Calu3 (cell line): ENCODE data around the gene CBR3. TPM values are rescaled to one million over a fixed set of nuclear protein-coding genes. Genes with fewer than 3 reads are reported as not detected.

Experiments
- Bru-seq: library from RNA; stranded (reverse); fragments of 400-500 nt; gene quantifications from one replicate; lab custom pipeline; 2021; lab: Mats Ljungman, UMichigan
- BruChase-seq, 2 experiments: library from RNA; stranded (reverse); fragments of 400-500 nt; gene quantifications; one replicate each; lab custom pipeline; 2021; lab: Mats Ljungman, UMichigan
- BruUV-seq: library from RNA; stranded (reverse); fragments of 400-500 nt; replicated peaks from 2 replicates; lab custom pipeline; 2021; lab: Mats Ljungman, UMichigan
- CTCF ChIA-PET: fragments of 300-600 bp; sonication (Branson Sonifier 250); formaldehyde crosslinking; loops from one replicate; lab custom pipeline; 2022; ENCODE audit warnings: antibody characterized with exemption; lab: Charles Lee
- DNase-seq: peaks from one replicate; pipeline ENCODE4 v3.0.0; 2022
- H3K27ac Mint-ChIP-seq: one replicate; pipeline ENCODE4 v1.8.0; 2022; ENCODE audit warnings: mixed read lengths; ENCODE audit not compliant: unreplicated experiment
- H3K27me3 Mint-ChIP-seq: one replicate; pipeline ENCODE4 v1.8.0; 2022; ENCODE audit warnings: mixed read lengths; ENCODE audit not compliant: unreplicated experiment
- H3K36me3 Mint-ChIP-seq: one replicate; pipeline ENCODE4 v1.8.0; 2022; ENCODE audit warnings: mild to moderate bottlenecking, moderate library complexity, mixed read lengths; ENCODE audit not compliant: insufficient read depth, unreplicated experiment
- H3K4me1 Mint-ChIP-seq: one replicate; pipeline ENCODE4 v1.8.0; 2022; ENCODE audit warnings: mild to moderate bottlenecking, low read depth, mixed read lengths; ENCODE audit not compliant: unreplicated experiment
- H3K4me3 Mint-ChIP-seq: one replicate; pipeline ENCODE4 v1.8.0; 2022; ENCODE audit warnings: mild to moderate bottlenecking, low read depth, moderate library complexity, mixed read lengths; ENCODE audit not compliant: unreplicated experiment
- H3K9me3 Mint-ChIP-seq: one replicate; pipeline ENCODE4 v1.8.0; 2022; ENCODE audit warnings: low read depth, mixed read lengths; ENCODE audit not compliant: unreplicated experiment
- intact Hi-C: fragments of 100-400 bp; cut with micrococcal nuclease; formaldehyde crosslinking; loops from one replicate; pipeline ENCODE4 v1.10.0; 2022; ENCODE audit not compliant: unreplicated experiment
- long read RNA-seq: library from polyadenylated mRNA; stranded (forward); transcript quantifications from one replicate; pipeline ENCODE4 v2.0.0, GENCODE V29; 2022
- total RNA-seq: library from RNA; stranded (reverse); gene quantifications from 2 replicates; pipeline ENCODE4 v1.2.3, GENCODE V29; 2022
- TF ChIP-seq, protein P1 (sequence below): fragments of 200-600 bp; IDR thresholded peaks from one replicate; pipeline ENCODE4 v1.8.0; 2022; ENCODE audit warnings: antibody characterized with exemption; ENCODE audit not compliant: unreplicated experiment

CBR3 gene
- total RNA-seq (2.8 and 3.1 TPM in 2 replicates), Bru-seq, nascent RNA (percentile 33 among the genes with signal in this experiment), BruChase-seq, experiment 1, labeled RNA remaining after a 6-hour chase (percentile 31 among the genes with signal in this experiment), BruChase-seq, experiment 2, labeled RNA remaining after a 2-hour chase (percentile 33 among the genes with signal in this experiment)
- long read RNA-seq, transcript CBR3-201 (3 exons, 1,169 nt) = major isoform, 11 of 23 reads
- long read RNA-seq, partial matches to known transcripts = 1 of 23 reads
- long read RNA-seq, other reads (novel, unspliced or antisense) = 11 of 23 reads

DNA sequence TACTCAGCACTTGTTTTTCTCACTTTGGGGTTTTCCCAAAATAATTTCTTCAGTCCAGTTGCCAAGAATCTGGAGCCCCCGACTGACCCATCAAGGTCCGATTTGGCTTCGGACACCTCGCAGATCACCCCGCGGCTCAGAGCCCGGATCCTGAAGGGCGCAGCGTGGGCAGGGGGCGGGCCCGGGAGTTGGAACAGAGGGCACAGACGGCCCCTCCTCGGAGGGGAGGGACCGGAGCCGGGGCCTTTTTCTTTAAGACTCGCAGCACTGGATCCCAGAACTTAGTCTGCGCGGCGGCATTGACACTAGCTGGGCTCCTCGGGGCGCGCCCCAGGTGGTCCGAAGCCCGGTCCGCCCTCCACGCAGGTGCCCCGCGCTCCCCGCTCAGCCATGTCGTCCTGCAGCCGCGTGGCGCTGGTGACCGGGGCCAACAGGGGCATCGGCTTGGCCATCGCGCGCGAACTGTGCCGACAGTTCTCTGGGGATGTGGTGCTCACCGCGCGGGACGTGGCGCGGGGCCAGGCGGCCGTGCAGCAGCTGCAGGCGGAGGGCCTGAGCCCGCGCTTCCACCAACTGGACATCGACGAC lies at the start of gene CBR3:
CBR3 (plus strand) TSS at position 277 of the 588 bp plus-strand sequence; CDS start at position 391, 114 bp downstream.
- TF ChIP-seq, protein P1, sequence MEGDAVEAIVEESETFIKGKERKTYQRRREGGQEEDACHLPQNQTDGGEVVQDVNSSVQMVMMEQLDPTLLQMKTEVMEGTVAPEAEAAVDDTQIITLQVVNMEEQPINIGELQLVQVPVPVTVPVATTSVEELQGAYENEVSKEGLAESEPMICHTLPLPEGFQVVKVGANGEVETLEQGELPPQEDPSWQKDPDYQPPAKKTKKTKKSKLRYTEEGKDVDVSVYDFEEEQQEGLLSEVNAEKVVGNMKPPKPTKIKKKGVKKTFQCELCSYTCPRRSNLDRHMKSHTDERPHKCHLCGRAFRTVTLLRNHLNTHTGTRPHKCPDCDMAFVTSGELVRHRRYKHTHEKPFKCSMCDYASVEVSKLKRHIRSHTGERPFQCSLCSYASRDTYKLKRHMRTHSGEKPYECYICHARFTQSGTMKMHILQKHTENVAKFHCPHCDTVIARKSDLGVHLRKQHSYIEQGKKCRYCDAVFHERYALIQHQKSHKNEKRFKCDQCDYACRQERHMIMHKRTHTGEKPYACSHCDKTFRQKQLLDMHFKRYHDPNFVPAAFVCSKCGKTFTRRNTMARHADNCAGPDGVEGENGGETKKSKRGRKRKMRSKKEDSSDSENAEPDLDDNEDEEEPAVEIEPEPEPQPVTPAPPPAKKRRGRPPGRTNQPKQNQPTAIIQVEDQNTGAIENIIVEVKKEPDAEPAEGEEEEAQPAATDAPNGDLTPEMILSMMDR = no peak
- no peaks in the 10 kb centered on the region for H3K4me1 Mint-ChIP-seq
- peak; percentile 36 for DNase-seq
- H3K9me3 Mint-ChIP-seq = no peaks in the 10 kb centered on the region
- no peaks in the 10 kb centered on the region for H3K27me3 Mint-ChIP-seq
- H3K27ac Mint-ChIP-seq = no peak within 1 kb of the TSS
- H3K4me3 Mint-ChIP-seq = peak within 1 kb of the TSS; percentile 69
- peaks cover 12% of the 10 kb centered on the region for H3K36me3 Mint-ChIP-seq
- BruUV-seq = no TSS peak
- CTCF ChIA-PET = no interaction called here
- intact Hi-C loops = no loop called here

DNA sequence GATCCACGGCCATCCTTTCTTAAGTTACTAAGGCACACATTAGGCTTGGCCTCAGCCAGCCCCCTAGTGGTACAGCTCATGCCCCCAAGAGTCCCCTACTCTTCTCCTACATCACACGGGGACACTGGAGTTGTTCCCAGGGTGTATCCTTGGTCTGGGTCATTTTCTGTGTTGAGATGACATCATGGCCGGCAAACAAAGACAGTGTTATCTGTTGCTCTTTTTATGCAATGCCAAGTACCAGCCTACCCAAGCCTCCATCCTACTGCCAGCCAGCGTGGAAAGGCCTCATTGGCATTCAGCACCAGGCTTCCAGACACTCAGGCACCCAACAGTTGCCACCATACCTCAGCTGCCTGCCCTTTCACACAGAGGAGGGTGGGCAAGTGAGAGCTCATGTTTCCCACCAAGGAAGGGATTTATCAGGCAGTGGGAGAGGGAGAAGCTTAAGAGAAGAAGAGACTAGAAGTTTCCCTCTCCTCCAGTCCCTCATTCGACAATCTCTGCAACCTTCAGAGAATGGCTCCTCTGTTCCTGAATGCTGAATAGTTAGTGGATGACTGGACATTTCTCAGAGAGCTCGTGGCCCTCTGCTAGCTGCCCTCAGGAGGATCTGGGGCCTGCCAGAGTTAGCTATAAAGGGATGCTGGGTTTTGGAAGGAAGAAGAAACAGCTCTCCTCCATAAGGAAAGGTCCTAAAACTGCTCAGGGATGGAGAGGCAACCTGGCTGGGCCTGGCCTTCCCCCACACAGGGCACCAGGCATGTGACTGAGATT lies 47.3 kb upstream of the CBR3 start:
- no peaks in the 10 kb centered on the region for H3K36me3 Mint-ChIP-seq
- no peaks in the 10 kb centered on the region for H3K4me1 Mint-ChIP-seq
- H3K9me3 Mint-ChIP-seq = no peaks in the 10 kb centered on the region
- H3K27me3 Mint-ChIP-seq = no peaks in the 10 kb centered on the region
- BruUV-seq = no TSS peak
- intact Hi-C loops = no loop called here
- TF ChIP-seq, protein P1 = no peak
- no peak overlapping the region for H3K27ac Mint-ChIP-seq
- CTCF ChIA-PET = no interaction called here
- no peak for DNase-seq
- H3K4me3 Mint-ChIP-seq = no peak overlapping the region

DNA sequence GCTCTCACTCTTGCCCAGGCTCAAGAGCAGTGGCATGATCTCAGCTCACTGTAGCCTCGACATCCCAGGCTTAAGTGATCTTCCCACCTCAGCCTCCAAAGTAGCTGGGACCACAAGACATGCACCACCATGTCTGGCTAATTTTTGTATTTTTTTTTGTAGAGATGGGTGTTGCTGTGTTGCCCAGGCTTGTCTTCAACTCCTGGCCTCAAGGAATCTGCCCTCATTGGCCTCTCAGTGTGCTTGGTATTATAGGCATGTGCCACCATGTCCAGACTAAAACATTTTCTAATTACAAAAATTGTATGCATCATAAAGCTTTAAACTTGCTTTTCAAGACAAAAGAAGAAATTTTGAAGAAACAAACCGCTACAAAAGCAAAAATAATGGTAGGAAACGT lies 44.9 kb upstream of the CBR3 start:
- H3K9me3 Mint-ChIP-seq = peaks cover 3% of the 10 kb centered on the region
- DNase-seq = no peak
- no peak overlapping the region for H3K27ac Mint-ChIP-seq
- H3K27me3 Mint-ChIP-seq = no peaks in the 10 kb centered on the region
- TF ChIP-seq, protein P1 = no peak
- CTCF ChIA-PET = no interaction called here
- no peaks in the 10 kb centered on the region for H3K4me1 Mint-ChIP-seq
- no peaks in the 10 kb centered on the region for H3K36me3 Mint-ChIP-seq
- no TSS peak for BruUV-seq
- intact Hi-C loops = no loop called here
- no peak overlapping the region for H3K4me3 Mint-ChIP-seq

DNA sequence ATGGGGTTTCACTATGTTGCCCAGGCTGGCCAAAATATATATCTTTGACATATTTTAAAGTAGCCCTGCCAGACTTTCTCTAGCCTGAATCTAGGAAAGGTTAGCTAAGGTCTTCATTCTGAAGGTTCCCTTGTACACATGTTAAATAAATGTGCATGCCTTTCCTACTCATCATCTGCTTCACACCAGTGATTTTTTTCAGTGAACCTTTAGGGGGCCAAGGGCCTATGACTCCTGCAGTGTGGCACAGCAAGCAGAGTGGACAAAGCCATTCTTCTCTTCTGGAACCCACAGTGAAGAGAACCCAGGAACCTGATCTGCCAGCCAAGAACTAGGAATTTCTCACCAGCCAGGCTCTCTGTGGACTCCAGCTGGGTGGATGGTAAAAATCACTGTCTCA lies 42.2 kb upstream of the CBR3 start:
- Mint-ChIP-seq H3K36me3 (no peaks in the 10 kb centered on the region), H3K4me3 (no peak overlapping the region), H3K27ac (no peak overlapping the region), H3K4me1 (no peaks in the 10 kb centered on the region), H3K9me3 (peaks cover 3% of the 10 kb centered on the region), H3K27me3 (no peaks in the 10 kb centered on the region)
- CTCF ChIA-PET = no interaction called here
- no TSS peak for BruUV-seq
- intact Hi-C loops = no loop called here
- no peak for DNase-seq
- TF ChIP-seq, protein P1 = no peak
